Body of pancreas (tissue), 4 donors: Measurements from ENCODE around the gene AMDHD1.

ENCODE experiments used
- POLR2A ChIP-seq, 3 donors: fragments of 450-650 bp; IDR thresholded peaks; one replicate each; pipeline ENCODE4 v1.6.1; 2016; ENCODE audit warnings: antibody characterized with exemption in 3 of 3, mild to moderate bottlenecking in 2 of 3
- TF ChIP-seq, protein P1 (sequence below), 7 experiments: fragments of 450-650 bp in 4 of 7; fragments of 200-600 bp in 3 of 7; sonication (generic) in 3 of 7; IDR thresholded peaks; one replicate each; pipeline ENCODE4 v1.5.1; 2016 to 2019; ENCODE audit warnings: antibody characterized with exemption in 7 of 7

DNA sequence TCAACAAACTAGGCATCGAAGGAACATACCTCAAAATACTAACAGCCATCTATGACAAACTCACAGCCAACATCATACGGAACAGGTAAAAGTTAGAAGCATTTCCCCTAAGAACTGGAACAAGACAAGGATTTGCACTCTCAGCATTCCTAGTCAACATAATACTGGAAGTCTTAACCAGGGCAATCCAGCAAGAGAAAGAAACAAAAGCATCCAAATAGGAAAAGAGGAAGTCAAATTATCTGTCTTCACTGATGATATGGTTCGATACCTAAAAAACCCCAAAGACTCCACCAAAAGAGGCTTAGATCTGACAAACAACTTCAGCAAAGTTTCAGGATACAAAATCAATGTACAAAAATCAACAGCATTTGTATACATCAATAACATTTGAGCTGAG lies 33.3 kb upstream of the AMDHD1 start:
- TF ChIP-seq POLR2A (IDR thresholded peaks at IDR 0.05) = no peak
- TF ChIP-seq, protein P1, sequence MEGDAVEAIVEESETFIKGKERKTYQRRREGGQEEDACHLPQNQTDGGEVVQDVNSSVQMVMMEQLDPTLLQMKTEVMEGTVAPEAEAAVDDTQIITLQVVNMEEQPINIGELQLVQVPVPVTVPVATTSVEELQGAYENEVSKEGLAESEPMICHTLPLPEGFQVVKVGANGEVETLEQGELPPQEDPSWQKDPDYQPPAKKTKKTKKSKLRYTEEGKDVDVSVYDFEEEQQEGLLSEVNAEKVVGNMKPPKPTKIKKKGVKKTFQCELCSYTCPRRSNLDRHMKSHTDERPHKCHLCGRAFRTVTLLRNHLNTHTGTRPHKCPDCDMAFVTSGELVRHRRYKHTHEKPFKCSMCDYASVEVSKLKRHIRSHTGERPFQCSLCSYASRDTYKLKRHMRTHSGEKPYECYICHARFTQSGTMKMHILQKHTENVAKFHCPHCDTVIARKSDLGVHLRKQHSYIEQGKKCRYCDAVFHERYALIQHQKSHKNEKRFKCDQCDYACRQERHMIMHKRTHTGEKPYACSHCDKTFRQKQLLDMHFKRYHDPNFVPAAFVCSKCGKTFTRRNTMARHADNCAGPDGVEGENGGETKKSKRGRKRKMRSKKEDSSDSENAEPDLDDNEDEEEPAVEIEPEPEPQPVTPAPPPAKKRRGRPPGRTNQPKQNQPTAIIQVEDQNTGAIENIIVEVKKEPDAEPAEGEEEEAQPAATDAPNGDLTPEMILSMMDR (IDR thresholded peaks at IDR 0.05) = no peak
